ENCODE measurements around the gene LRRN2.

DNA sequence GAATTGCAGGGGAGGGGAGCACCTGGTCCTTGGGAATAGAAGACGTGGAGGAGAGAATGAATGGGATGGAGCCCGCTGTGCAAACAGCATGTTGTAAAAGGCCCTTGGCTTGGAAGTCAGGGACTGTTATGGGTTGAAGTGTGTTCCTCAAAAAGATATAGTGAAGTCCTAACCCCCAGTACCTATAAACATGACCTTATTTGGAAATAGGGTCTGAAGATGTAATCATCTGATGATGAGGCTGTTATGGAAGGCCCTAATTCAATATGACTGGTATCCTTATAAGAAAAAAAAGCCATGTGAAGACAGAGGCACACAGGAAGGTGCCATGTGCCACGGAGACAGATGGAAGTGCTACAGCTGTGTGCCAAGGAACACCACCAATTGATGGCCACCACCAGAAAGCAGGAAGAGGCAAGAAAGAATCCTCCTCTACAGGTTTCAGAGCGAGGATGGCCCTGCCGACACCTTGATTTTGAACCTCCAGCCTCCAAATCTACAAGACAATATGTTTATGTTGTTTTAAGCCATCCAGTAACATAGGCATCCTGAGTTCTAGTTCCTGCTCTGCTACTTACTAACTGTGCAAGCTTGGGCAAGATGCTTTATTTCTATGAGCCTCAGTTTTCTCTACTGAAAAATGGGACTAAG is 51.2 kb downstream of the LRRN2 start:
- no peak for TF ChIP-seq POLR2AphosphoS5 (IDR thresholded peaks at IDR 0.05)
- no peak for TF ChIP-seq POLR2A (IDR thresholded peaks at IDR 0.05)
- TF ChIP-seq, protein P1, sequence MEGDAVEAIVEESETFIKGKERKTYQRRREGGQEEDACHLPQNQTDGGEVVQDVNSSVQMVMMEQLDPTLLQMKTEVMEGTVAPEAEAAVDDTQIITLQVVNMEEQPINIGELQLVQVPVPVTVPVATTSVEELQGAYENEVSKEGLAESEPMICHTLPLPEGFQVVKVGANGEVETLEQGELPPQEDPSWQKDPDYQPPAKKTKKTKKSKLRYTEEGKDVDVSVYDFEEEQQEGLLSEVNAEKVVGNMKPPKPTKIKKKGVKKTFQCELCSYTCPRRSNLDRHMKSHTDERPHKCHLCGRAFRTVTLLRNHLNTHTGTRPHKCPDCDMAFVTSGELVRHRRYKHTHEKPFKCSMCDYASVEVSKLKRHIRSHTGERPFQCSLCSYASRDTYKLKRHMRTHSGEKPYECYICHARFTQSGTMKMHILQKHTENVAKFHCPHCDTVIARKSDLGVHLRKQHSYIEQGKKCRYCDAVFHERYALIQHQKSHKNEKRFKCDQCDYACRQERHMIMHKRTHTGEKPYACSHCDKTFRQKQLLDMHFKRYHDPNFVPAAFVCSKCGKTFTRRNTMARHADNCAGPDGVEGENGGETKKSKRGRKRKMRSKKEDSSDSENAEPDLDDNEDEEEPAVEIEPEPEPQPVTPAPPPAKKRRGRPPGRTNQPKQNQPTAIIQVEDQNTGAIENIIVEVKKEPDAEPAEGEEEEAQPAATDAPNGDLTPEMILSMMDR (IDR thresholded peaks at IDR 0.05) = no peak
- TF ChIP-seq EP300 (IDR thresholded peaks at IDR 0.05) = no peak

Data from gastroesophageal sphincter (tissue), 3 donors.